HG02885 (cell line): ENCODE results near the gene ZNF689.
A peak's percentile ranks its signal among the peaks of the same experiment; 100 is the strongest.

Source experiments
- ATAC-seq: cut with Tn5 transposase; IDR thresholded peaks from one replicate; pipeline ENCODE4 v1.9.1; 2021; ENCODE audit warnings: mild to moderate bottlenecking; ENCODE audit not compliant: unreplicated experiment, poor library complexity

ZNF689 gene

GRCh38 chr16:30567160-30567990 is 42.8 kb downstream of the ZNF689 start:
- ATAC-seq, result no peak

GRCh38 chr16:30566531-30566930 is 43.7 kb downstream of the ZNF689 start:
- no peak for ATAC-seq

GRCh38 chr16:30565984-30566383 is 44.2 kb downstream of the ZNF689 start:
- no peak for ATAC-seq

GRCh38 chr16:30565526-30565925 is 44.7 kb downstream of the ZNF689 start:
- no peak for ATAC-seq

- ATAC-seq, result no peak
Measured at GRCh38 chr16:30562021-30562420, 48.2 kb downstream of the ZNF689 start.

- ATAC-seq, result no peak
Measured at GRCh38 chr16:30561089-30561816, 48.9 kb downstream of the ZNF689 start.

GRCh38 chr16:30559690-30560089 is 50.5 kb downstream of the ZNF689 start:
- no peak for ATAC-seq

- no peak for ATAC-seq
Measured at GRCh38 chr16:30558789-30559377, 51.3 kb downstream of the ZNF689 start.

- peak; percentile 88 for ATAC-seq
Measured at GRCh38 chr16:30557957-30558788, 52.0 kb downstream of the ZNF689 start, which contains the start of gene ZNF764. TSS of gene ZNF764 (minus strand) at chr16:30558374. CDS start at chr16:30558182, 192 bp downstream.

GRCh38 chr16:30557707-30557956 is 52.6 kb downstream of the ZNF689 start:
- ATAC-seq, result peak; percentile 5

GRCh38 chr16:30556125-30556473 is 54.1 kb downstream of the ZNF689 start:
- no peak for ATAC-seq

- no peak for ATAC-seq
Measured at GRCh38 chr16:30555315-30556124, 54.7 kb downstream of the ZNF689 start.

GRCh38 chr16:30554557-30555314 is 55.5 kb downstream of the ZNF689 start:
- no peak for ATAC-seq

- ATAC-seq, result no peak
Measured at GRCh38 chr16:30553393-30553899, 56.7 kb downstream of the ZNF689 start.

GRCh38 chr16:30552956-30553355 is 57.2 kb downstream of the ZNF689 start:
- no peak for ATAC-seq
